HG03064 (cell line): ENCODE results near the gene TRIM47.

ENCODE experiments used
- ATAC-seq: cut with Tn5 transposase; IDR thresholded peaks from one replicate; pipeline ENCODE4 v1.9.1; 2021; ENCODE audit warnings: low read depth; ENCODE audit not compliant: unreplicated experiment

TRIM47 gene

DNA sequence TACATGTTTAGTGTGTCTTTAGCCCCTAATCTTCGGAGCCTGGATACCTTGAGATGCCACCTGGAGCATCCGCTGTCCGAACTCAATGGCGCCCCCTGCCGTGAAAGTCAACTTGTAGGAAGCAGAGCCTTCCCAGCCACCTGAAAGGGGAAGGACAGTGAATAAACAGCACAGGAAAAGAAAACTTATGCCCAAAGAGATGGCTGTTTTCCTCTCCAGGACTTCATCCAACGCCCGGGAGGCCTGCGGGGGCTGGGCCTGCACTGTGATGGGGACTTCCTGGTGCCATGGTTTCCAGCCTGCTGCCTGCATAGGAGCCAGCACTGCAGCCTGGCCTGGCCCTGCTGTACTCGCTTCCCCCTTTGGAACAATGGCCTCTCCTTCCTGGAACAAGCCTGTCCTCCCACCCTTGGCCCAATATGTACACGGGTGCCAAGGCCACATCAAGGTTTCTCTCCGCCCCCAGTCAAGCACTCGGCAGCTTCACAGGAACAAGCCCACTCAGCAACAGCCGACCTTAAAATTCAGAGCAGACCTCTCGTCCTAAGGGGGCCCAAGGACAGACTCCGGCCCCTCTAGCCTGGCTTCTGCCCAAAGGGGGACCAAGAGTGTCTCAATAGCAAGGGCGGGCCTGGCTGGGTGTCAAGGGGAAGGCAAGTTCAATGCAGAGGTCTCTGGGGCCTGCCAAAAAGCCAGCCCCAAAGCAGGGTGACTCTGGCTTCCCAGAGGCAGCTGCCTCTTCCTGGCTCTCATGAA, 29.7 kb downstream of the TRIM47 start:
- ATAC-seq: no peak

GRCh38 chr17:75847614-75848522, 30.5 kb downstream of the TRIM47 start:
- no peak for ATAC-seq

DNA sequence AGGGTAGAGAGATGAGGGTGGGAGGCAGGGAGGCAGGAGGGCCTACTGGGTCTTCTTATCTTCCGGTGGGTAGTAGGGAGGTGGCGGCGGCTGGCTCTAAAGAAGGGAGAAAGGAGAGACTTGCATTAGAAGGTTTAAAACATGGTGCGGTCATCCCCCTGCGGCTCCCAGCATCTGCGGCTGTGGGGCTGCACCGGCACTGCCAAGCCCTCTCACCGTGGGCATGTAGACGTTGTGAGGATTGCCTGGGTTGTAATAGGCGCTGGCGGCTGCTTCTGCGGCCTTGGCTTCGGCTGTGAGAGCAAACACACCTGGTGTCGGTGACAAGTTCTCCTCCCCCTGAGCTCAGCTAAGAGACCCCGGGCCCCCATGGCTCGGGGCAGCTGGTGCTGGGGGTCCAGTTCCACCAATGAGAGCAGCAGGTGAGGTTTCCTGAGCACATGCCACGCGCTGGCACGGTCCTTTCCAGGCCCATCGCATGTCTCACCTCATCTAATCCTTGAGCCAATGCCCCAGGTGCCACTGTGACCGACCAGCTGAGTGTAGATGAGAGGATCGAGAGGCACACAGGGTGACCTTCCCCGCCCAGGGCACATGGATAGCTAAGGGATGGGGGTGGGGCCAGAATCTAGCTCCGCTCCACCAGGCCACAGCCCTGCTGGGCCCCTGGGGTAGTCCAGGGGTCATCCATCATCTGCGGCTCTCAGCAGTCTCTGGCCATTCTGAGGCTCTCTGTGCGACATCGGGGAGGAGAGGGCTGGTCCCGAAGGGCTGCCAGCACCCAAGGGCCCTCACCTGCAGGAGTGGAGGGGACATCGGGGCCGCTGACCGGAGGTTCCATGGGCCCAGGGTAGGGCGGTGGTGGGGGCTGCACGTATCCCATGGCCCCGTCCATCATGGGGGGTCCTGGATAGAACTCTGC, 31.4 kb downstream of the TRIM47 start:
- ATAC-seq: no peak

GRCh38 chr17:75845933-75846691, 32.3 kb downstream of the TRIM47 start:
- no peak for ATAC-seq

GRCh38 chr17:75845058-75845711, 33.2 kb downstream of the TRIM47 start:
- ATAC-seq: no peak

DNA sequence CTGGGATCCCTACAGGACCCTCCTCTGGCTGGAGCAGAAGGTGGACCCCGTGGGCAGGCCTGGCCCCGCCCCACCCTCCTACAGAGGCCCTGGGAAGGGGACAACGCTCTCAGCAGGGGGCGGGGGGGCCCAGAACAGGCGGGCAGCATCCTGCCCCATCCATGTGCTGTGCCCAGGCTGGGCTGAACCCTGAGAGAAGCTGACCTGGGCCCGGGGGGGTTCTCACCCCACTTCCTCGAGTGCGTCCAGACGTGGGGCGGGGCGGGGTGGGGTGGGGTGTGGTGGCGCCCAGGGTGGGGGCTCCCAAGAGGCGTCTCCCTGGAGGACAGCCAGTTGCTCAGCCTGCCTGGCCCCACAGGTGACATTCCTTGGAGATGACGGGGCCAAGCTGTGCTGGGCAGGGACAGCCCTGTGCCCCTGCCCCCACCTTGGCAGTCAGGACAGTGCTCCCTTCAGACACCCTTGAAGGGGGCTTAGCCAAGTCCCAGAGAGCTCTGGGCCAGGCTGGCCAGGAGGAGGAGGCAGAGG, 33.8 kb downstream of the TRIM47 start:
- no peak for ATAC-seq

DNA sequence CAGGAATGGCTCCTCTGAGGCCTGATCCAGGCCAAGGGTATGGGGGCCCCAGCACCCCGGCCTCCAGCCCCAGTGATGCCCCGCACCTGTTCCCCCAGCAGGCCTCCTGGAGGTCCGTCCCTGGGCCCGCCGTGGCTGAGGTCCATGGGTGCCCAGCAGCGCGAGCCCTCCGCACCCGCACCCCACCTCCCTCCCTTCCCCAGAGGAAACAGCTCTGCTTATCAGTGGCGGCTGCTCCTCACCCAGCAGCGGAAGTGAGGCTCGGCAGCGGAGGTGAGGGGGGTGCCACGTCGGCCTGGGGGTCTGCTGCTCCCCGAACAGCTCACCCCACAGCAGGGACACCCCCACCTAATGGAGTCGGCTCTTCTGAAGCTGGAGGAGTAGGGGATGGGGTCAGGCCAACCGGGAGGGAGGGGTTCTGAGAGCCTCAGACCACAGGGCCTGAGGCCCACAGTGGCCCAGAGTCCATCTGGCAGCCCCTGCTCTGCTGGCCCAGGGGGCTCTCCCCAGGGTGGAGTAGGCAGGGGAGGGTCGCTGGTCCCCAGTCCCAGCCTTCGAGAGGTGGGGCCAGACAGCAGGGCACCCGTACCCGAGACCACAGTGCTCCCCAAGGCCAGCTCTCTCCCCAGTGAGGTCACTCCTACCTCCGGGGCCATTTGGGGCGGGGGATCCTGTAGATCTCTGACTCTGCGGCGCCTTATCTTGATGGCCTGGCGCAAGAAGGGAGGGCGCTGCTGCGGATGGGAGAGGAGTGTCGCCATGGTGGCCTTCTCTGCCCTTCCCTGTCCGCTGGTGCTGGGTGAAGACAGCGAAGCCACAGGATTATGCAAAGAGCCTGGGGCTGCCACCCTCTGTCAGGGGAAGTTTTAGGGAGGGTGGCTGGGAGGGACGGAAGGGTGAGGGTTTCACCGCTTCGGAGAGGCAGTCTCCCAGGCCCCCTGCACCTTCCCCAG, 34.5 kb downstream of the TRIM47 start, which contains the start of gene UNC13D:
UNC13D (minus strand) TSS at position 828 of the 953 bp plus-strand sequence; CDS start at position 761, 67 bp downstream.
- ATAC-seq: no peak

DNA sequence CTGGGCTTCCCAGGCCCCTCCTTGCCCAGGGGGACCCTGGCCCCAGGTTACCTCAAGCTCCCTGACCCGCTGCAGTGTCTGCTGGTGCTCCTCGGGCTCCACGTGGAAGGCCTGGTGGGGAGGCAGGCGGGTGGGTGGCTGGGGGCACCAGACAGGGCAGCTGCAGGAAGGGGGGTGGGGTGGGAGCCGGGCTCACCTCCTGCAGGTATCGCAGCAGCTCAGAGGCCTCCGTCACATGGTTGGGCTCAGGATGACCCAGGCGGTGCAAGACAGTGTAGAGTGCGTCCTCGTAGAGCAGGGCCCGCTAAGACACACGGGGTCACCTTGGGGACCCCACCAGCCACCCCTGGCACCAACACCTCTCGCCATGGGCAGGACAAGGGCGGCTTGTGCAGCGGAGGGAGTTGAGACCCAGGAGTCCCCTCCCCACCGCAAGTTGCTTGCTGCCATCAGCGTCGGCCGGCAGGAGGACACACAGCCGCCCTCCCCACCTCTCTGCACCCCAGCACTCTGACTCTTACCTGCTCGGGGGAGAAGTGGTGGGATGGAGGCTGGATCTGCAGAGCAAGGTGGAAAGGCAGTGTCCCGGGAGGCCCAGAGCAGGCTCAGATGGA, 35.3 kb downstream of the TRIM47 start:
- ATAC-seq: no peak

- ATAC-seq: no peak
Observed at GRCh38 chr17:75842411-75842810, 36.0 kb downstream of the TRIM47 start.

DNA sequence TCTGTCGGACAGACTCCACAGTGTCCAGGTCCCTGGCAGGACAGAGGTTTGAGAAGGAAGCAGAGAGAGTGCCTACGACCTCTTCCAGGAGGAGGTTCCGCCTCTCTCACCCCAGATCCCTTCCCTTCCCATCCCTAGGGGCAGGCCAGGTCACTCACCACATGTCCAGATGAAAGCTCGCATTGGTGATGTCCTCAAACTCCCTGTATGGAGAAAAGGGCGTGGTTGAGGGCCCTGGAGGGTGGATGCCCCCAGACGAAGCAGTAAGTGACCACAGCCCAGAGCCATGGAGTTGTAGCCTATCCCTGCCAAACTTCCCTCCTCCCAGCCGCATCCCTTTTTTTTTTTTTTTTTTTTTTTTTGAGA, 37.6 kb downstream of the TRIM47 start:
- ATAC-seq: no peak

DNA sequence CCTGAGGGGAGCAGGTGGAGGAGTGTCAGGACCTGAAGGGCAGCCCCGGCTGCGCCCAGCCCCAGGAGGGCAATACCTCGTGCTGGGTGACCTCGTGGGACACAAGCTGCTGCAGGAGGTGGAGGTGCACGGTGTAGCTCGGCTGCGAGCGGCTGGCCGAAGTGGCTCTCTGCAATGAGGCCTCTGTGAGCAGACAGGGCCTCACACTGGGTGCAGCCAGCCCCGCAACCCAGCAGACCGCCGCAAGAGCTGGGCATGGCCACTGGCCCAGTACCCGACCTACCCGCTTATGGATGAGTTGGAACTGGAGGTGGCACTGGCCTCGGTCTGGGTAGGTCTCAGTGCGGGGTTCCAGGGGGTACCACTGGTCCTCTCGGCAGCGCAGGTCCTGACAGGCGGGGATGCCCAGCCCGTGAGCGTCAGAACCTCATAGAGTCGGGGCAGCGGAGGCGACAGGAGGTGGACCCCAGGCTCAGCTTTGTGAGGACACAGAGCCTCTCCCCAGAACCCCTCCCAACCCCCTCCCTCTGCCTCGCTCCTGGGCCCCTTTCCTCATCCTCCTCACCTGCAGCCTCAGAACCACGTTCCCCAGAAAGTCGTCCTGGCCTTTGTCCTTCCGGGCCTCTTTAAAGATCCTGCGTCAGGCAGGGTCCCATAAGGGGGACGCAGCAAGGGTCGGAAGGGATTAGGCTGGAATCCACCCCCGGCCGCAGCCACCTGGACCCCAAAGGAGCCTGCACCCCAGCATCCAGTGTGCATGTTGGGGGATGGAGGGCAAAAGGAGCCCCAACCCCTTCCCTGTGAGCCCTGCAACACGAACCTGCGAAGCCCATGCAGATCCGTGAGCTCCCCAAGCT, 38.2 kb downstream of the TRIM47 start:
- ATAC-seq: no peak

GRCh38 chr17:75838410-75838809, 40.0 kb downstream of the TRIM47 start:
- no peak for ATAC-seq

- ATAC-seq: no peak
Observed at GRCh38 chr17:75837899-75838298, 40.5 kb downstream of the TRIM47 start.

DNA sequence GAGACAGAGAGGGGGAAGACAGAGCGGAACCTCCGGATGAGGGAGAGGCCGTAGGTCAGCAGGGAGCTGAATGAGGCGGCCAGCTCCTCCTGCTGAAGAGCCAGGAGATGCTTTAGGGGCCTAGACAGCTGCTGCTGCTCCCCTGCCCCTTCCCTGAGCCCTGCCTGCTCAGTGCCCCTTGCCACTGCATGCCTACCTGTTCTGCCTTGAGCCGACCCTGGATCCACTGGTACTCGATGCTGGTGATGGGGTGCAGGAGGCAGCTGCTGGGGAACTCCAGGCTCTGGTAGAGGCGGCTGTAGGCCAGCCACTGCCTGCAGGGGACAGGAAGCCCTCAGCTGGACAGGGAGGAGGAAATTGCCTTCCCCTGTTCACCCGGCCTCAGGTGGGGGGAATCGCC, 41.8 kb downstream of the TRIM47 start:
- ATAC-seq: no peak

DNA sequence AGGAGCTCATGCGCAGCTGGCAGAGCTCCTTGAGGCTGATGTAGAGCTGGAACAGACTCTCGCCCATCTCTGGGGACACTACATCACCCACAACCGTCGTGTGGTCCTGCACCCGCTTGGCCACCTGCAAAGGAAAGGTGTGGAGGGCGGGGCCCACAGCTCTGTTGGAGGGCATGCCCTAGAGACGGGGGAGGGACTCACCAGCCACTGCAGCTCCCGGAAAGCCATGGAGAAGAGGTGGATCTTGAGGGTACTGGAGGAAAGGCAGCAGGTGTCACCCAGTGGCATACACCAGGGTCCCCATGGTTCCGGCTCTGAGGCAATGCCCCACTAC, 42.8 kb downstream of the TRIM47 start:
- no peak for ATAC-seq

DNA sequence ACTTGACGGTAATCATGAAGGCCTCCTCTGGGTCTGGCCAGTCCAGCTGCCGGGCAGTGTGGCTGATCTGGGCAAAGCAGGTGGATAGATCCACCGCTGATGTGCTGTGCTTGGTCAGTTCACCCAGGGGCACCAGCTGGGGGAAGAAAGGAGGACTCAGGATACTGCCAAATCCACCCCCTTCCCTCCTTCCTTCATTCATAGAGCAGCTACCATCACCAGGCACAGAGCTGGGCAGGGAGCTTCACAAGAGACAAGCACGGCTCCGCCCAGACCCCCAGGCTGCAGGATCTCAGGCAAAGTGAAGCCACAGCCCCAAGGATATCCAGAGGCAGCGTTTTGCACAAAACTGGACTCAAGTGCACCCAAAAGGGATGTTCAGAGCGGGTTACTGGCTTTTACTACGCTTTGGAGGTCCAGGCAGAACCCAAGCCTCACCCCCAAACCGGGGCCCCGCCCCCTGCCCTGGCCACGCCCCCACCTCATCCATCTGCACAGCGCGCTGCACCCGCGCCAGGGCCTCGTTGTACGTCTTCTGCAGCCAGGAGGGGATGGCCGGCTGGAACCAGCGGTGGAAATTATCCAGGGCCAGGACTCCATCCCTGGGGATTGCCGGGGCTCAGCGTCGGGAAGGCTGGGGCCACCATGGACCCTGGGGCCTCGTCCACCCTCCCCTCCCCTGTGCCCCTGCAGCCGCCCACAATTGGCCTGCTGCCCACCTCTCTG, 43.3 kb downstream of the TRIM47 start:
- ATAC-seq: no peak
